ENCODE data around the gene RBM19. TPM values are rescaled to one million over a fixed set of nuclear protein-coding genes. Genes with fewer than 3 reads are reported as not detected.

RBM19 gene
- total RNA-seq, 1 experiment from 2014 or later: 29.2 TPM

- Mint-ChIP-seq H3K36me3 (ENCODE audit: insufficient read depth, unreplicated experiment) (peaks cover 16% of the 10 kb centered on the region), H3K27ac (ENCODE audit: low read depth, unreplicated experiment) (no peak overlapping the region), H3K27me3 (ENCODE audit: insufficient read depth, unreplicated experiment) (no peaks in the 10 kb centered on the region), H3K4me3 (ENCODE audit: unreplicated experiment) (no peak overlapping the region), H3K9me3 (ENCODE audit: unreplicated experiment) (no peaks in the 10 kb centered on the region), H3K4me1 (ENCODE audit: insufficient read depth, unreplicated experiment) (peaks cover 8% of the 10 kb centered on the region)
- no TSS peak for BruUV-seq (replicated peaks)
- POLR2A ChIA-PET: no interaction called here
- CTCF ChIA-PET: interaction anchor here (0.6 kb wide), 1 partner anchor 37 kb away, joined by 3 read pairs; no protein-coding TSS in a partner anchor
- no peak for DNase-seq (ENCODE audit: unreplicated experiment)
- no peak for TF ChIP-seq CTCF (IDR thresholded peaks at IDR 0.05; ENCODE audit: unreplicated experiment)
- intact Hi-C loops (cut with micrococcal nuclease): no loop called here
These were observed 108.8 kb downstream of the RBM19 start for GRCh38 chr12:113857371-113857770.

DNA sequence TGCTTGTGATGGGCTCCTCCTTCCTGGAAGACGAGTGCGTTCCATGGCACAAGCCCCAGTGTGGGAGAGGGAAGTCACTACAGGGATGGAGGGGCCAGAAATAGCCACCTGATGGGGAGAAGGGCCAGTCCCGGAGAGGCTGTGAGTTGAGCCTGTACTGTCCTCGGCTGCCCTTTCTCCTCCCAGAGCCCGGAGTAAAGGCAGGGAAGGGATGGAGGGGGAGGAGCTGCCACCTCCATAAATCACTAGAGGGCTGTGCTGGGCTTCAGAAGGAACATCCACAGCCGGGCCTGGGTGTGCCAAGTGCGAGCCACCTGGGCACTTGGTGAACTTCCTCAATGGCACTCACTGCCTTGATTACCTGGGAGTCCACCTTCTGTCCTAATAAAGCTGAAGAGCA, 110.1 kb downstream of the RBM19 start:
- intact Hi-C loops (cut with micrococcal nuclease): no loop called here

GRCh38 chr12:113854385-113855142, 111.6 kb downstream of the RBM19 start:
- H3K4me1 Mint-ChIP-seq (ENCODE audit: insufficient read depth, unreplicated experiment): no peaks in the 10 kb centered on the region
- POLR2A ChIA-PET: no interaction called here
- no TSS peak for BruUV-seq (replicated peaks)

More for the DNA sequence above, 110.1 kb downstream of the RBM19 start:
- no peaks in the 10 kb centered on the region for H3K27me3 Mint-ChIP-seq (ENCODE audit: insufficient read depth, unreplicated experiment)
- no peak for TF ChIP-seq CTCF (IDR thresholded peaks at IDR 0.05; ENCODE audit: unreplicated experiment)
- CTCF ChIA-PET: interaction anchor here (0.6 kb wide), 1 partner anchor 56 kb away, joined by 3 read pairs; no protein-coding TSS in a partner anchor
- no peak overlapping the region for H3K4me3 Mint-ChIP-seq (ENCODE audit: unreplicated experiment)
- no peak overlapping the region for H3K27ac Mint-ChIP-seq (ENCODE audit: low read depth, unreplicated experiment)
- peaks cover 16% of the 10 kb centered on the region for H3K36me3 Mint-ChIP-seq (ENCODE audit: insufficient read depth, unreplicated experiment)
- DNase-seq (ENCODE audit: unreplicated experiment): no peak
- H3K9me3 Mint-ChIP-seq (ENCODE audit: unreplicated experiment): no peaks in the 10 kb centered on the region
- POLR2A ChIA-PET: no interaction called here
- BruUV-seq (replicated peaks): no TSS peak
- peaks cover under 1% of the 10 kb centered on the region for H3K4me1 Mint-ChIP-seq (ENCODE audit: insufficient read depth, unreplicated experiment)

DNA sequence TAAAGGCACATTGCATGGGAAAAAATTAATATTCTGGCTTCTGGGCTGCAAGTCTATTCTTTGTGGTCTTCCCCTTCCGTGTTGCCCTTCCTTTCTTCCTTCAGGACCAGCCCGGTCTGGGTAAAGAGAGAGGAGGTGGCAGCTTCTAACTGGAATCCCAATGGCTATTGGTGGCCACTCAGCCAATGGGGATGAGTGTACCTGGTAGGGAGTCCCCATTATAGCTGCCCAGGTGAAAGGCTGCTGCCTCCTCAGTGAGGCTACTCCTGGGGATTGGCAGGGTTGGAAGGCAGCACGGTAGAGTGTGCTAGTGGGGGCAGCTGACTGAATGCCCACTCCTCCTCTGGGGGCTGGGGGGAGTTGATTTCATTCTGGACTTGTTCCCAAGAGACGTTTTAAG, 112.6 kb downstream of the RBM19 start:
- Mint-ChIP-seq H3K27me3 (ENCODE audit: insufficient read depth, unreplicated experiment) (no peaks in the 10 kb centered on the region), H3K9me3 (ENCODE audit: unreplicated experiment) (no peaks in the 10 kb centered on the region), H3K4me3 (ENCODE audit: unreplicated experiment) (no peak overlapping the region), H3K27ac (ENCODE audit: low read depth, unreplicated experiment) (no peak overlapping the region), H3K4me1 (ENCODE audit: insufficient read depth, unreplicated experiment) (no peaks in the 10 kb centered on the region), H3K36me3 (ENCODE audit: insufficient read depth, unreplicated experiment) (peaks cover 16% of the 10 kb centered on the region)
- BruUV-seq (replicated peaks): no TSS peak
- ChIA-PET POLR2A (no interaction called here), CTCF (interaction anchor here (0.7 kb wide), 1 partner anchor 8 kb away, joined by 3 read pairs; no protein-coding TSS in a partner anchor)
- intact Hi-C loops (cut with micrococcal nuclease): no loop called here
- no peak for DNase-seq (ENCODE audit: unreplicated experiment)
- no peak for TF ChIP-seq CTCF (IDR thresholded peaks at IDR 0.05; ENCODE audit: unreplicated experiment)

More at GRCh38 chr12:113854385-113855142, 111.6 kb downstream of the RBM19 start:
- H3K9me3 Mint-ChIP-seq (ENCODE audit: unreplicated experiment): no peaks in the 10 kb centered on the region
- no peaks in the 10 kb centered on the region for H3K27me3 Mint-ChIP-seq (ENCODE audit: insufficient read depth, unreplicated experiment)
- intact Hi-C loops (cut with micrococcal nuclease): no loop called here
- TF ChIP-seq CTCF (IDR thresholded peaks at IDR 0.05; ENCODE audit: unreplicated experiment): no peak
- CTCF ChIA-PET: no interaction called here
- DNase-seq (ENCODE audit: unreplicated experiment): no peak
- H3K4me3 Mint-ChIP-seq (ENCODE audit: unreplicated experiment): no peak overlapping the region
- H3K27ac Mint-ChIP-seq (ENCODE audit: low read depth, unreplicated experiment): no peak overlapping the region
- H3K36me3 Mint-ChIP-seq (ENCODE audit: insufficient read depth, unreplicated experiment): peaks cover 16% of the 10 kb centered on the region
